GM12874 (cell line): ENCODE data around the gene RPS27.

ENCODE experiments used
- CTCF ChIP-seq: IDR thresholded peaks from 2 replicates; pipeline ENCODE4 v1.5.1; 2011; ENCODE audit warnings: low read depth, mild to moderate bottlenecking, control low read depth, low read length, moderate library complexity; ENCODE audit not compliant: insufficient read depth

RPS27 gene

GRCh38 chr1:153985341-153985912 is 5.1 kb upstream of the RPS27 start:
- TF ChIP-seq CTCF: no peak

GRCh38 chr1:153985941-153986761 is 4.4 kb upstream of the RPS27 start, which contains the start of gene RAB13:
TSS of gene RAB13 (minus strand) at chr1:153986339. CDS start at chr1:153986236, 103 bp downstream.
- TF ChIP-seq CTCF: no peak

GRCh38 chr1:153987621-153988020 is 2.9 kb upstream of the RPS27 start:
- no peak for TF ChIP-seq CTCF

- no peak for TF ChIP-seq CTCF
Measured at GRCh38 chr1:153991151-153991630, 629 bp downstream of the RPS27 start.

GRCh38 chr1:153991806-153992205 is 1.2 kb downstream of the RPS27 start:
- no peak for TF ChIP-seq CTCF

- no peak for TF ChIP-seq CTCF
Measured at GRCh38 chr1:153995202-153995601, 4.6 kb downstream of the RPS27 start.

GRCh38 chr1:153995640-153996039 is 5.1 kb downstream of the RPS27 start:
- no peak for TF ChIP-seq CTCF
